Mucosa of descending colon (tissue), 3 donors: ENCODE results near the gene CLIP2. TPM values are rescaled to one million over a fixed set of nuclear protein-coding genes. Genes with fewer than 3 reads are reported as not detected.

Source experiments
- ATAC-seq: fragments of 200-7000 bp; cut with Tn5 transposase; one replicate; pipeline ENCODE4 v1.9.1; 2020; ENCODE audit warnings: mild to moderate bottlenecking, moderate library complexity
- DNase-seq, 3 donors: peaks; one replicate each; pipeline ENCODE4 v3.0.0-alpha.2; 2020
- H3K36me3 ChIP-seq: fragments of 200-600 bp; one replicate; pipeline ENCODE4 v1.8.0; 2021; ENCODE audit warnings: low read depth, mild to moderate bottlenecking
- H3K4me1 ChIP-seq: fragments of 200-600 bp; one replicate; pipeline ENCODE4 v1.8.0; 2021; ENCODE audit warnings: low read depth, mild to moderate bottlenecking
- H3K4me3 ChIP-seq: fragments of 200-600 bp; one replicate; pipeline ENCODE4 v1.8.0; 2021; ENCODE audit warnings: mild to moderate bottlenecking
- H3K9me3 ChIP-seq: fragments of 200-600 bp; one replicate; pipeline ENCODE4 v1.8.0; 2021; ENCODE audit warnings: mild to moderate bottlenecking
- CTCF ChIP-seq: fragments of 200-600 bp; IDR thresholded peaks from one replicate; pipeline ENCODE4 v1.8.0; 2022; ENCODE audit warnings: antibody characterized with exemption, mild to moderate bottlenecking
- intact Hi-C, 2 donors: fragments of 100-400 bp; cut with DNase I in 1 of 2; cut with micrococcal nuclease in 1 of 2; formaldehyde crosslinking; loops; one replicate each; pipeline versions ENCODE4 v1.11.0 to v1.11.1; 2022; cut with DNase I, micrococcal nuclease
- total RNA-seq, 3 donors: library from RNA; stranded (reverse); fragmentation: NEBNext Ultra II Directional in 2 of 3; extraction: Animal tissue kit (Norgen Biotek cat#: 25700) in 2 of 3; gene quantifications; one replicate each; pipeline versions ENCODE4 v1.2.1 to v1.2.4, GENCODE V29; 2021 to 2023
- donor health status: DM: no; HTN: no; CAD: no; lungs with moderate emphysema.
- donor health status: DM: no; HTN: no; CAD: no.
- donor health status: DM: no; HTN: yes; CAD: no.

Gene CLIP2
- total RNA-seq, 3 donors from 2014 or later = 57.6 to 77.7 (median 67.1) TPM

DNA sequence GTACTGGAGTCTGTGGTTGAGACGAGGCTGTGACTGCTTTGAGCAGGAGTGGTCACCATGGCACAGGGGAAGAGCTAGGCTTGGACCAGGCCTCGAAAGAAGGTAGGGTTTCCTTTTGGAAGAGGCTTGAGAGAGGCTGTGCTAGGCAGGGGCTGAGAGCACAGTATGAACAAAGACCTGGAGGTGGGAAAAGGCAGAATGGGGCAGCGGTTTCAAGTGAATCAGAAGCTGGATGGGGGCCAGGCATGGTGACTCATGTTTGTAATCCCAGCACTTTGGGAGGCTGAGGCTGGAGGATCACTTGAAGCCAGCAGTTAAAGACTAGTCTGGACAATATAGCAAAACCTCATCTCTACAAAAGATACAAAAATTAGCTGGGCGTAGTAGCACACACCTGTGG is 65.9 kb downstream of the CLIP2 start:
- Histone ChIP-seq H3K36me3 (peaks cover 3% of the 10 kb centered on the region), H3K4me3 (no peak overlapping the region), H3K4me1 (no peaks in the 10 kb centered on the region), H3K9me3 (no peaks in the 10 kb centered on the region)
- DNase-seq = peak in 1 of 3 donors; percentile 13
- peak; percentile 45 for ATAC-seq
- intact Hi-C loops = no loop called here
- TF ChIP-seq CTCF = no peak

DNA sequence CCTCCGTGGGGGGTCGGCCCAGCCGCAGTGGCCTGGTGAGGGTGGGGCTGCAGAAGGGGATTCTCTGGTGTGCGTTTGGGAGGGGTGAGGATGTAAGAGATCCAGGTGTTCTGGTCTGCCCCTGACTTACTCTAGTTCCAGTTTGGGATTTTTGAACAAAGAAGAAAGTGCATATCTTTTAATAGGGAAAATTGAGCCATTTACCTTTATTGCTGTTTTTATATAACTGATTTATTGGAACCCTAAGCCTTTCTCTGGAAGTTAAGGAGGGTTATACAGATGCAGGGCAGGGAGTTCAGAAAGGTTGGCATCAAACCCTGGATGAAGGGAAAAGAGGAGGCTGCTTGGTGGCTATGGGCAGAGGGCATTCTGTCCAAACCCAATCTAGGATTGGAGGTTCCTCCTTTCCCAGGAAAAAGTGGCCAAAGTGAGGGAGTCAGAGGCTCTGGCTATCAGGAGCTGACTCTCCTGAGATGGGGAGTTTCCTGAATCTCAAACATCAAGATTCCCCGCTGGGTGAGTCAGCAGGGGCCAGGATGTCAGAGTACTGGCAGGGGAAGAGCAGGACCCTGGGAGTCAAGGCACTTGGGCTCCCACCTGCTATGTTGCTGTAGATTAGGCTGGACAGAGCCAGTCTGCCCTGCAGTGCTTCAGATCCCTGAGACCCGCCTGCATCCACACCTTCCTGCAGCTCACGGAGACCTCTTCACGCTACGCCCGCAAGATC is 67.5 kb downstream of the CLIP2 start:
- no peak for TF ChIP-seq CTCF
- ATAC-seq = no peak
- H3K36me3 ChIP-seq = peaks cover 3% of the 10 kb centered on the region
- no peaks in the 10 kb centered on the region for H3K4me1 ChIP-seq
- intact Hi-C loops = no loop called here
- H3K9me3 ChIP-seq = no peaks in the 10 kb centered on the region
- DNase-seq = no peak
- H3K4me3 ChIP-seq = no peak overlapping the region

- TF ChIP-seq CTCF = no peak
- no peaks in the 10 kb centered on the region for H3K9me3 ChIP-seq
- intact Hi-C loops = no loop called here
- ATAC-seq = no peak
- H3K4me3 ChIP-seq = no peak overlapping the region
- peaks cover under 1% of the 10 kb centered on the region for H3K4me1 ChIP-seq
- H3K36me3 ChIP-seq = no peaks in the 10 kb centered on the region
- no peak for DNase-seq
These were observed 70.8 kb downstream of the CLIP2 start for GRCh38 chr7:74360008-74360407.

- intact Hi-C loops = no loop called here
- TF ChIP-seq CTCF = no peak
- peaks cover 2% of the 10 kb centered on the region for H3K4me1 ChIP-seq
- H3K9me3 ChIP-seq = no peaks in the 10 kb centered on the region
- DNase-seq (no peak), ATAC-seq (no peak)
- H3K4me3 ChIP-seq = no peak overlapping the region
- H3K36me3 ChIP-seq = no peaks in the 10 kb centered on the region
These were observed 73.1 kb downstream of the CLIP2 start for GRCh38 chr7:74362266-74362665.

DNA sequence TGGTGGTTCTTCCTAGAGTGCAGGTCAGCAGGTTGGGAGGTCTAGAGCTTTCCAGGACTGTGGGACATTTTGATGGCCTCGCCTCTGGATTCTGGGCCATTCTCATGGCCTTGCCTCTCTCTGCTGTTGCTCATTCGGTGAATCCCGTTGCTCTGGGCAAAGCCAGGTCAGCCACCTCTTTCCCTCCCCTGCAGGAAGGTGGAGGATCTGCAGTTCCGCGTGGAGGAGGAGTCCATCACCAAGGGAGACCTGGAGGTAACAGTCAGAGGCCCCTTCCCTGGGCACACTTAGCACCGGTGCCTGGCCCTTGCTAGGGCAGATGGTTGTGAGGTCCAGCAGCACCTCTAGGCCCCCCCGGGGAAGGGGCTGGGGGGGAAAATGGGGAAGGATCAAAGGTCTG is 74.9 kb downstream of the CLIP2 start:
- no peak for ATAC-seq
- Histone ChIP-seq H3K4me1 (peaks cover 2% of the 10 kb centered on the region), H3K4me3 (no peak overlapping the region), H3K9me3 (no peaks in the 10 kb centered on the region), H3K36me3 (no peaks in the 10 kb centered on the region)
- DNase-seq = no peak
- intact Hi-C loops = no loop called here
- no peak for TF ChIP-seq CTCF
